GM21619 (cell line): Measurements from ENCODE around the gene GATA3.

ENCODE experiments used
- ATAC-seq: cut with Tn5 transposase; IDR thresholded peaks from one replicate; pipeline ENCODE4 v1.9.1; 2021; ENCODE audit not compliant: unreplicated experiment

The GATA3 gene

DNA sequence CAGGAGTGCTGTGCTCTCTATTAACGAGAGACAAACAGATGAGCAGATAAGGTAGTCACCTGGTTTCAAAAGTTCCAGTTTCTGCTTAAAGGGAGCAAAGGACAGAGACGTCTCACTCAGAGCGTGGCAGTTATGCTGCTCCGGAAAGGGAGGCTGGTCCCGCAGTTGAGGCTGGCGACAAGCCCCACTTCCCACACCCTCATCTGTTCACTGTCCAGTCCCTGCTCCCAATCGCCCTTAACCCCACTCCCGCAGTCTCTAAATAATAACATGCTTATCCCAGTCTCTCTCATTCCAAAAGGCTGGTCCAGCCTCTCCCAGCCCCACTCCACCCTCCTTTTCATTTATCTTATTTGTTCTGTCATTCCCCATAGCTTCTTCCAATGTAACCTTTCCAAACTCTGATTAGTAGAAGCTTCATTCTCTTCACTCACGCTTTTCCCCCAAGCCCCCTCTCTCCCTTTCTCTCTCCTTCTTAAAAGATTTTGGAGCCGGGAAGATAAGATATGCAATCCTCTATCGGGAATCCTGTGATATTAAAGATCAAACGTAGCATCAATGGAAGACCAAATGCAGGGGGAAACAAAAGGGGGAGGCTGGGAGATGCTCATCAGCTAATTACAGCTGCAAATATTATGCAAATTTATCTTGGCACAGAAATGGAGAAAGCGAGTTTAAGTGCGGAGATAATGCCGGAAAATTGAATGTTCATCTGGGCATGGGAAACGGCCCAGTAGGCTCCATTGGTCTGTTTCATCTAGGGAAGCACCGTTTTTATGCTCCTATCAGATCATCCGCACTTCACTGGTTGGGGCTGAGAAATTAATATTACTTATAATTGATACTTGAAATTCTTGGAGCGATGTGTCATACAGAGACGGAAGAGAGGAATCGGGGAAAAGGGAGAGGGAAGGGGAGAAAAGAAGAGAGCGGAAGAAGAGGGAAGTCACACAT, 16.3 kb upstream of the GATA3 start:
- no peak for ATAC-seq

DNA sequence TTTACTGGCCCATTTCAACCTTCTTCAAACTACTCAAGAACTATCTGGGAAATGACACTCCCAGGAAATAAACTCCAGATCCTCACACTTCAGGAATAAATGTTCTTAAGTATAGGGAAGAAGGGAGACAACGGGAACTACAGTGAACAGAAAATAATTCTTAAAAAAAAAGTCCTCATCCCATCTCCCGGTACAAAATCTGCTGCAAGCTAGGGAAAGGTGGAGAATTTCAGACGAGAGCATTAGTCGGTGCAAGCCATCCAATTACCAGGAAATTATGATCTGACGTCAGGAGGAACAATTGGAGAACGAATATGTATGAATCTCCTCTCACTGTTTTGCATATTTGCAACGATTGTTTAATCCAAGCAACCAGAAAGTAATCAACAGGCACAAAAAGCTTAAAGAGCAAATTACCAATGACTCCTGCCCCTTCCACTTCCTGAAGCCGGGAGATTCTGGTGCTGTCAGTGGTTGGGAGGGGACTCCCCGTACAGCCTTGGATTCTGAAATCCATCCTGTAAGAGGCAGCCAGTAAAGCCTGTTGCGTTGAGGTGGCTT, 15.1 kb upstream of the GATA3 start:
- no peak for ATAC-seq

DNA sequence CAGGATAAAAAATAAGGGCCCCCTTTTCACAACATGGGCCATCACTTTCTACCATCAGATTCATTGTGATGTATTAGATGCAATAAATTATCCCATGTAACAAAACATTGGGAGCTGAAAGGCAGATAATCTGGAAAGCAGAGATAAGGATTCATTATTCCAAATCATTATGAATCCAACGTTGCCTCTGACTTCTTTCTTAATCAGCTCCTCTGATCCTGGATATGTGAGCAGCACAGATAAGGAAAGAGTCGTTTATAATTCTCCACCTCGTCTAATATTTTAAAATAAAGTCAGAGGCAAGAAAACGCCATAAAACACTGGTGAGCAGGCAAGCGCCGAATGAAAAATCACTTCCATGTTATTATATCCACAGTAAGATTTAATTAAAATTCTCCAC, 13.8 kb upstream of the GATA3 start:
- no peak for ATAC-seq

- no peak for ATAC-seq
Observed at GRCh38 chr10:8041284-8041991, 13.1 kb upstream of the GATA3 start.

GRCh38 chr10:8041992-8042720, 12.3 kb upstream of the GATA3 start:
- no peak for ATAC-seq

DNA sequence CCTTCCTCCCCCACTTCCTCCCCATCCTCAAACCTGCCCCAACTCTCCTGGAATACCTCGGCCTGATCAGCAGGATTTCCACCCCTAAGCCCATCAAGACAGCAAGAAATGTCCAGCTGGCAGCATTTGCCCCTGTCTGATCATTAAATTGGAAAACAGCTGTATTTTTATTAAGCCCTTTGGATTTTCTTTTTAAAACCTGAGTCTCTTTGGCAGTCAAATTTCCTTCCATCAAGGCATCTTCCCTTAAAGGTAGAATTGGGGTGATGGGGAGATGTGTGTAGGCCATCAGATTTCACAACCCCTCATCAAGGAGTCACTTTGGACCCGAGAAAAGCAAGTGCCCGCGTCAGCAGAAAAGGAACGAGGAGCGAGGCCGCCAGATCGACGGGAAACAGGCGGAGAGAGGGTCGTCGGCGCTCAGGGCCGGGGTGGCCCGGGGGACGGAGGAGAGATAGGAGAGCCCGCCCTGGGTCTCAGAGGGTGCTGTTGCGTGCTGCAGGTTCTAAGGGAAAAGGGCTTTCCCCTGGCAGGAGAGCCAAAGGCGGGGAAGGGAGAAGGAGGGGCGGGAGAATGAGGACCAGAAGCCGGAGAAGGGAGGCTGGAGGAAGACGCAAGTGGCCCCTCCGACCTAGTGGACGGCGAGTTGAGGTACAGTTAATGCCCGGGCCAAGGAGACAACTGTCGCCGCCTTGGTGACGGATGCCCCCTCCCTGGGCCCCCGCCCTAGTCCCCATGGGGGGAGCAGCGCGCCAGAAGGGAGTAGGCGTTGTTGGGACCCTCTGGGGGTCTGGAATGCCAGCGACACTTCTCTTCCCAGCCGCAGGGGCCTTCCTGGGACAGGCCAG, 11.5 kb upstream of the GATA3 start:
- ATAC-seq = no peak

DNA sequence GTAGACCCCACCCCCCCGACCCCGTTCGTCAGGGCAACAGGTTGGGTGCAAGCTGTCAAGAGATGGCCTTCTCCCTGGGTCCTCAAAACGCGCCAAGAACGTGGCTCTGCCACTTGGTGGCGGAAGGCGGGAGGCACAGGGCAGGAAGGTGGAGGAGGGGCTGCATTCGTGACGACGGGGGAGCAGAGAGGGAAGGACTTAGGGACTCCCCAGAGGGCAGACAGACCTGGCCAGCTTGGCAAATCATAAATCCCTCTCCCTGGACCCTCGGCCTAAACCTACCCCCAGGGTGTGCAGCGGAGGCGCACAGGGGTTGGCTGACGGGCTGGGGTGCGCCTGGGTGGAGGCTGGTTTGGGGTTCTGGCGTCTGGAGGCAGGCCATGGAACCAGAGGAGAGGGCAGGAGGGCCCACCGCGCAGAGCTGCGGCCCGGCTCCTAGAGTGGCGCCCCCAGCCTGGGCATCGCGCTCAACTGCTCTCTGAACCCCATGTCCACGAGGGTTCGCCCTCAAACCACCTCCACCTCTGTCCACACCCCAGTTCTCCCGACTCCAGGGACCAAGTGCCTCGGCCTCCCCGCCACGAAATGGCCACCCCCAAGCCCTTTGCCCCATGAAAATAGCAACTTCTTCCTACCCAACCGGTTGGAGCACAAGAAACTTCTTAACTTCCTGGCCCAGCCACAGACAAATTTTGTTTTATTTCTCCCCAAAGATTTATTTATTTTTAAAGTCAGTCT, 10.8 kb upstream of the GATA3 start:
- no peak for ATAC-seq

DNA sequence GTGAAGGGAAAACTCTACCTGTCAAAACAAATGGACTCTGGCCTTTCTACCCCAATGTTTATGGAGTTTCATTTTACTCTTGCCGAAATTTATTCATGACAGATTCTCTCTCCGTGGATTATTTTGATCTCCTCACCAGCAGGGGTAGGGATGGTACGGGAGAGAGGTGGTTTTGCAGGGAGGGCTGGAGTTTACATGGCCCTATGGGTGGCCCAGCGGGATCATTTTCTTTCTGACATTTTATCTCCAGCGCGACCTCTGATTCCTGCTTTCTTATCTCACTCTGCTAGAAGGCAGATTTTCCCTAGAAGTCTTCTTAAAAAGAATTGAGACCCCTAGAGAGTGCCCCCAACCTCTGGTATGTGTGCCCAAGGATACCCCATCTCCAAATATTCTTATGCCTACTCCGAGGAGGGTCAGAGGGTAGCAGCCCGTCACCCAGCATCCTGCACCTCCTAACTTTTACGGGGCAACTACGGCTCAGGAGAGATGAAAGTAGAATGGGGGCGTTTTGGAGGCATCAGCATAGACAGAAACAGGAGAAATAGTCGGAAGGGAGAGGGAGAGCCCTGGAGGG, 10.1 kb upstream of the GATA3 start:
- ATAC-seq = no peak

GRCh38 chr10:8044908-8045725, 9.4 kb upstream of the GATA3 start:
- no peak for ATAC-seq

GRCh38 chr10:8045726-8046494, 8.6 kb upstream of the GATA3 start:
- ATAC-seq = no peak

DNA sequence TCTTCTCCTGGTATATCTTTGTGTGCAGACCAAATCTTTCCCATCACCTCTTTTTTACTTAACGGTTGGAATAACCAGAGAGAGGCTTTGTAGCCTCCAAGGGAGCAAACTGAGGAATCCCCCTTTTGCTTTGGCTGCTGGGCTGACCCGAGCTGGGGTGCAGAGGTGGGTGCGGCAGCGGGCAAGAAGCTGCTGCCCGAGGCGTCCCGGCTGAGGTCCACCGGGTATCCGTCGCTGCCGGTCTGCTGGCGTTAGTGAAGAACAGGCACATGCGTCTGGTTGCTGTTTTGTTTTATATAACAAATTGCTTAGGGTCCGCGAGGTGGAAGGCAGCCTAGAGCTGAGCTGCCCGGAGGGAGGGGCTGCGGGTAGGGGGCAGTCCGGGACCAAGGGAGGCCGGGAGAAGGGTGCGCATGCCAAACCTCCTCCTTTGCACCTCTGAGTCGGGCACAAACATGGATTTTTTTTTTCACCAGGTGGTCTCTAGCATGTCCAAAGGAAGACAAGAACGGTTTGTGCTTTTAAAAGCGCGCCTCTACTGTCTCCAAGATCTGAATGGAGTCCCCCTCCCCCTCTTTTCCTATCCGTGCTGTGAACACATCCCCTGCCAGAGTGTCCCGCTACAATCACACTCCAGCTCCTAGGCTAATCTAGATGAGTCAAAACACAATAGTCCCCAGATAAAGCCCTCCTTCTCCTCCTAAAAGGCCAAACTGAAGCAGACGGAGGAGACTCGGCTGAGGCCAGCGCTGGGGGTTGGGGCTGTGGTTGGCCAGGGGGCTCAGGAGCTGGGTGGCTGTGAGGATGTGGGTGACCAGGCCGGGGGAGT, 6.8 kb upstream of the GATA3 start:
- ATAC-seq = no peak

DNA sequence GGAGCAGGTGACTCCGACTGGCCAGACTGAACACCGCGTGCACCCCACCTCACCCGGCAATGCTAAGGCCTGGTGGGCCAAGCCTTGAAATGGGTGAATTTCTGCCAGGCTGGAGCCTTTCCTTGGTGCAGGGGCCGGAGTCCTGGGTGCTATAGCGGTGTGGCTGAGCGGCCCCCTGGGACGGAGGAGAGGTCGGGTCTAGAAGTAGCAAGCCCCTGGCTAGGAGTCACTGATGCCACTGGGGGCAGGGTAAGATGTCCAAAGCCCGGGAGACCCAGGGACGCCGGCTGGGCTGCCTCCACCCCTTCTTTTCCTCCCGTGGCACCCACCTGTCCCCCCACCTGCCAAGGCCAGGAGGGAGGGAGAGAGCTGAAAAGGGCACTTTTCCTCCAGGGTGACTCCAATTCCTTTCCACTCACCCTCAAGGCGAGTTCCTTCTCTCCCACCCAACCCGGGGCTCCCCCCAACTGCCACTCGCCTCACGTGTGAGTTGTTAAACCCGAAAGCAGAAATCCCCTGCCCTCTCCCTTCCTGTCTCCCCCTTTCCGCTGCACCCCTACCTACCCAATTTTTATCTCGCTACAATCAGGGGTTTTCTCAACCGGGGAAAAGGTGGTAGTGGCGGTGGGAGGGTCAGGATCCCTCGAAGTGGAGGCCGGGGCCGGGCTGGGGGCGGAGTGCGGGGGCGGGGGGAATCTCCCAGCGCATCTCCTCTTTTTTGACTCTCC, 6.0 kb upstream of the GATA3 start:
- no peak for ATAC-seq

GRCh38 chr10:8049045-8049864, 5.2 kb upstream of the GATA3 start:
- ATAC-seq = no peak

DNA sequence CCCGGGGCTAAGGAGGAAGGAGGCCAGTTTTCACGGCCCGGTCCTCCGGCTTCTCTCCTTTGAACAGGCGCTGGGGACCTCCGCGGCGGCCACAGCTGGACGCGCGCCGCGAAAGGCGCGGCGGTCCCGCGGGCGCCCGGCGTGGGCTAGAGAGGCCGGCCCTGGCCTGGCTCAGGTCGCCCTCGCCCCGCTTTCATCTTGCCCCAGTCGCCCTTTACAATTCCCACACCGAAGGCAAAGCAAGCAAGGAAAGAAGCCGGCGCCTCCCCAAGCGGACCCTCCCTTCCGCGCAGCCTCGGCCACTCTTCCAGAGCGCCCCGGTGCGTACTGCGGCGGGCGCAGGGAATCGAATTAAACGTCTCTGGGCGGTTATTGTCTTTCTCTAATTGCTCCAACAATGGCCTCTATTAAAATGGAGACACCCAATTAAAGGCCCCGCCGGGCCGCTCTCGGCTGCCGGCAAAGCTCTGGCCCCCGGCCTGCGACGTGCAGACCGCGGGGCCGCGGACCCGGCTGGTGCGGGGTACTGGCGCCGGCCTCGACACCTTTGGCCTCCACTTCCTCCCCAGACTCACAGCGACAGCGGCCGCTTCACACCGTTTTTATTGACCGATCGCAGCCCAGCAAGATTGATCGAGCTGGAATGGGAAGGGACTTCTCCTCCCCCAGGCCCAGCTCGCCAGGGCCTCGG, 4.5 kb upstream of the GATA3 start:
- ATAC-seq = no peak
